HL-60/S4 (cell line): ENCODE results near the gene BAD.
"Not testable (repeated sequence)": the region's sequence is repeated elsewhere in the genome, so short reads cannot be mapped to it uniquely, and the experiment has no call there.

Experiments used
- in situ Hi-C: fragments of 300-500 bp; cut with MboI; formaldehyde crosslinking; loops from 2 replicates; pipeline ENCODE4 v1.14.3; 2022; ENCODE audit warnings: low sequenced_read_pairs

The BAD gene

GRCh38 chr11:64246871-64247728 is 37.4 kb downstream of the BAD start, which contains the start of gene PPP1R14B:
PPP1R14B (minus strand) TSS chr11:64246943; CDS start chr11:64246673, 270 bp downstream.
- in situ Hi-C loops, result no loop called here

GRCh38 chr11:64246621-64246870 is 37.9 kb downstream of the BAD start:
- in situ Hi-C loops, result not testable (repeated sequence)

DNA sequence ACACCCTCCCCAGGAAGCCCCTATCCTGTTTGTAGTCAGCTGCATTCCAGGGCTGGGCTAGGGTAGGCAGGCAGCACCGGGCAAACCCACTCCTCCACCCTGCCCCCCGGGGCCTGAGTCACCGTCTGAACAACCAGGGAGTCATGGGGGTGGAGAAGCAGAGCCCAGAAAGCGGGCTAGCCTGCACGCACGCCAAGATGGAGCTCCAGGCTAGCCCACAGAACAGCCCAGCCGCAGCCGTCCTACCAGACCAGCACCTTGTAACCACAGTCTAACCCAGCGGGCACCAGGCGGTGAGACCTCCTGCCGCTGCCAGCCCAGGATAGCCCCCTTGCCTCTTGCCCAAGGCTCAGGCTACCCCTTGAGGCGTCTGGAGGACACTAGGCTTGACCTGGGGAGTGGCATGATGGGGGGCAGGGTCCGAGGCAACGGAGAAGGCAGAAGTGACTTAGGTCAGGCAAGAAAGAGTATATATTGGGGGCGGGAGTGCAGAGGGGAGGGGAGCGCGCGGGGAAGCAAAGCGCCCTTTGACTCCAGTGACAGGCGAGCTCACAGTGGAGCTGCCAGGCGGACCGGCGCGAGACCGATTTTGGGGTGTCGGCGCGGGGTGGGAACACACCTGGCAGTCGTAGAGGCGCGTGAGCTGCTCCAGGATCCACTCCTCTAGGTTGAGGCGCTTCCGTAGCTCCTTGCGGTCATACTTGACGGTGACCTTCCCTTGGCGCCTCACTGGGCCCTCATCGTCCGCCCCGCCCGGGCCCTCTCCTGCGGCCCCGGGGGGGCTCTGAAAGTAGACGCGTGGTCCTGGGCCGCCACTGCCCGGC is 38.5 kb downstream of the BAD start:
- in situ Hi-C loops, result no loop called here

GRCh38 chr11:64245401-64245796 is 39.1 kb downstream of the BAD start:
- in situ Hi-C loops, result no loop called here

DNA sequence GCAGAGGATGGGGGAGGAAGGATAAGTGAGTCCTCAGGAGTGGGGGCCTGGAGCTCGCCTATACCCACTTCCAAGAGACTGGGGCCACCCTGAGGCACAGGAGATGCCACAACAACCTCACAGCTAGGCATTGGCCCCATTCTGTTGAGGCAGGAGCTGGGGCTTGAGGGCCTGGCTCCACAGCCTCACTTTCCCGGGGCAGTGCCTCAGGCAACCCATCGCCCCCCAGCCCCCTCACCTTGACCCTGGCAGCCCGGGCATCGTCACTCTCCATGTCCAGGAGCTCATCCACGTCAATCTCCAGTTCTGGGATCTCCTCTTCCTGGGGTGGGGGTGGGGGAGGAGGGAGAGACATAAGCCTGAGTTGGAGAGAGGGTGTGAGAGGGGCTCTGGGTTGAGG is 39.5 kb downstream of the BAD start:
- in situ Hi-C loops, result no loop called here

DNA sequence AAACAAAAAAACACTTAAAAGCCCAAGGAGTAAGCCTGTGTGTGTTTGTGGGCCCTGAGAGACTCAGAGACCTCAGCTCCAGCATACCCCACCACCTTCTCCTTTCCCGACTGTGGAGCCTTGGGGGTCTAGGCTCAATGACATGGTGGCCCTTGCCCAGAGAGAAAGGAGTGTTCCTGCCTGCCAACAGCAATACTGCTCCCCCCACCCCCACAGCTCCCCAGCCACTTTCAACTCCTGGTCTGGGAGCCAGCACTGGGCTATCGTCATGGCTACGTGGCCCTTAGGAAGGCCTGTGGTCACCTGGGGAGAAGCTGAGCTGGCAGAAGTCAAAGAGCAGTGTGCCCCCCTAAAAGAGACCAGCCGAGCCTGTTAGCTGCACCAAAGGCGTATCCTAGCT is 40.4 kb downstream of the BAD start:
- in situ Hi-C loops, result no loop called here

GRCh38 chr11:64243236-64243854 is 41.1 kb downstream of the BAD start:
- in situ Hi-C loops, result no loop called here

DNA sequence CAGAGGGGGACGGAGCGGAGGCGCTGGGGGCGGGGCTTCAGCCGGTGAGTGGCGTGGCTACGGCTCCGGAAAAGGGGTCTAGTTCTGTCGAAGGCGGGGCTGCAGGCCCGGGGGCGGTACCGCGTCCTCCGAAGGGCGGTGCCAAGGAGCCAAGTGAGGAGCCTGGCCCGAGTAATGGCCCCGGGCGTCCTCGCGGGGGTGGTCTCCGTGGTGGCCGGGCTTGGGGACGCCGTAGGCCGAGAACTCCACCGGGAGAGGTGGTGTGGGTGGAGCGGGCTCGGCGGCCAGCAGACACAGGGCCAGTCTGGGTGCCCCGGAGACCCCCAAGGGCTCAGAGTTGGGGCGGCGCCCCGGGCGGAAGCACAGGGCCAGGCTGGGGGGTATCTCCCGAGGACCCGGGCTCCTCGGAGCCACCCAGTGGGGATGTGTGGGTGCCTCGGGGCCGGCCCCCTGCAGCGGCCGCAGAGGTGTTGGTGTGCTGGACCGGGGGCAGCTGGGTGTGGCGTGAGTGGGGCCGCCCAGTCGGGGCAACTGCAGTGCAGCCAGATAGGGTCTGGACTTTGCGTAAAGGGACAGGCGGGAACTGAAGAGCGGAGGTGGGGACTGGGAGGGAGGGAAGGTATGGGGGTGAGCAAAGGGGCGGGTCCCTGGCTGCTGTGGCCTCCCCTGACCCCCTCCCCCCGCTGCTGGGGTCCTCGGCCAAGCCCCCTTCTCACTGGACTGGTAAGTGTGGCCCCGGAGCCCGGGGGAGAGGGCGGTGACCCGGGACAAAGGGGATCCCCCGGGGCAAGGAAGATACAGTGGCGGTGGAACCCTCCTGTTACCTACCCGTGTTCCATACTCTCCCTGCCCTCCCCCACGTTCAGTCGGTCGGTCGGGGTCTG is 42.7 kb downstream of the BAD start:
- in situ Hi-C loops, result no loop called here

- in situ Hi-C loops, result no loop called here
These were observed 43.3 kb downstream of the BAD start for GRCh38 chr11:64241241-64241490.

- in situ Hi-C loops, result no loop called here
These were observed 43.8 kb downstream of the BAD start, which contains the start of gene FKBP2 for GRCh38 chr11:64240435-64241240. FKBP2 (plus strand) TSS chr11:64241095; CDS start chr11:64242388, 1,293 bp downstream.

GRCh38 chr11:64239662-64240434 is 44.6 kb downstream of the BAD start:
- in situ Hi-C loops, result no loop called here

DNA sequence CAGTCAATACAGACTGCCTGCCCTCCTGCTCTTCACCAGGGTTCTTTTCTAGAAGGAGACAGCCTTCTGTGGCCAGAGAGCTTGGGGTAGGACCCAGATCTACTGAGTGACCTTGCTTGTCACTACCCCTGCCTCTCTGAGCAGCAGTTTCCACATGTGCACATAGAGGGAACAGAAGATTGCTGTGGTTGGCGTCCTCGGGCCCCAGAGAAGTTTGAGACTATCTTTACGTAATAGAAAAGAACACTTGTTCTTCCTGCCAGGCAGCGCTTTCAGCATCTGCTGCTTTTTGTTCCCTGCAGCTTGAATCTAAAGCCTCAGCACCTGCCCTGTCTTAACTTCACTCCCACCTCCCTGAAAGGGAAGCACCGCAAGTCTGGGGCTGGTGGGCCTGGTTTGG is 45.5 kb downstream of the BAD start:
- in situ Hi-C loops, result no loop called here

- in situ Hi-C loops, result no loop called here
These were observed 46.4 kb downstream of the BAD start for GRCh38 chr11:64238076-64238475.

GRCh38 chr11:64237484-64237951 is 46.9 kb downstream of the BAD start:
- in situ Hi-C loops, result no loop called here

DNA sequence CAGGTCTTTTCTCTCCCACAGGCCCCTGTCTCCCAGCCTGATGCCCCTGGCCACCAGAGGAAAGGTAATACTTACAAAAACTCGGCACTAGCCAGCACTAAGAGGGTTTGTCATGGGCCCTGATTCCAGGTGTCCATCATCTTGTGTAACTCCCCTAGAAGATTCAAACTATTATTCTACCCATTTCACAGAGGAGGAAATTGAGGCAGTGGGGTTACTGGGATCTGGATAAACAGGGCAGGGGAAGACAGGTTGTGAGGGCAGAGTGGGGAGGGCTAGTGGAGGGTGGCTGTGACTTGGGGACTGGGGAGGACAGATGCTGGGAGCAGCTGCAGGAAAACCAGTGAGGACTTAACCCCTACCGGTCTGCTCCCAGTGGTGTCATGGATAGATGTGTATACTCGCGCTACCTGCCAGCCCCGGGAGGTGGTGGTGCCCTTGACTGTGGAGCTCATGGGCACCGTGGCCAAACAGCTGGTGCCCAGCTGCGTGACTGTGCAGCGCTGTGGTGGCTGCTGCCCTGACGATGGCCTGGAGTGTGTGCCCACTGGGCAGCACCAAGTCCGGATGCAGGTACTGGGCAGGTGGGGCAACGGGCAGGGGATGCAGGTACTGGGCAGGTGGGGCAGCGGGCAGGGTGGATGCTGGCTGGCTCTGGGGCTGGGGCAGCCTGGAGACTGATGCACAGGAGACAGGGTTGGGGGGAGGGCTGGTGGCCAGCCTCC is 48.9 kb downstream of the BAD start:
- in situ Hi-C loops, result no loop called here

DNA sequence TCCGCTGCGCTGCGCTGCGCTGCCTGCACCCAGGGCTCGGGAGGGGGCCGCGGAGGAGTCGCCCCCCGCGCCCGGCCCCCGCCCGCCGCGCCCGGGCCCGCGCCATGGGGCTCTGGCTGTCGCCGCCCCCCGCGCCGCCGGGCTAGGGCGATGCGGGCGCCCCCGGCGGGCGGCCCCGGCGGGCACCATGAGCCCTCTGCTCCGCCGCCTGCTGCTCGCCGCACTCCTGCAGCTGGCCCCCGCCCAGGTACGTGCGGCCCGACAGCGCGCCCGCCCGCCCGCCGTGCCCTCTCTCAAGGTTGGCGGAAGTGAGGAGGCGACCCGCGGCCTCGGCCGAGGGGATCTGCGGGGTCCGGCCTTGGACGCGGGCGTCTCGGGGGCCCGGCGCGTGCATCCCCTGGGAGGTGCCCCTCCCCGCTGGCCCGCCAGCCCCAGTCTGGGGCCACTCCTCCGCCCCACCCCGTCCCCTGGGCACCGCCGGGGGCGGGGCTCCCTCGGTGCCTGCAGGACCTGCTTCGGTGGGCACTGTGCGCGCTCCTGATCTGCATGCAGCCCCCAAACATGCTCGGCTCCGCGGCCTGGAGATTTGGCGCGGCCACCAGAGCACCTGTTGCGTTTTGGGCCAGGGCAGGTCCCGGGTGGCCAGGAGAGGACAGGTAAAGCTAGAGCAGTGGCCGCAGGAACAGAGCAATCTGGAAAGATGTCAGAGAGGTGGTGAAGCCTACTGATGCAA is 49.7 kb downstream of the BAD start:
- in situ Hi-C loops, result no loop called here

GRCh38 chr11:64233913-64234586 is 50.4 kb downstream of the BAD start, which contains the start of gene VEGFB:
VEGFB (plus strand) TSS chr11:64234584; CDS start chr11:64234834, 250 bp downstream.
- in situ Hi-C loops, result no loop called here
